GM12875 (cell line): Measurements from ENCODE around the gene VWC2.

Experiments
- H3K4me3 ChIP-seq: one replicate; pipeline ENCODE4 v1.5.1; 2011; ENCODE audit warnings: low read depth, low read length, control low read depth
- TF ChIP-seq, protein P1 (sequence below): IDR thresholded peaks from 2 replicates; pipeline ENCODE4 v1.5.1; 2011; ENCODE audit warnings: low read depth, mild to moderate bottlenecking, control low read depth, inconsistent platforms, low read length, moderate library complexity, borderline replicate concordance; ENCODE audit not compliant: insufficient read depth

VWC2 gene

DNA sequence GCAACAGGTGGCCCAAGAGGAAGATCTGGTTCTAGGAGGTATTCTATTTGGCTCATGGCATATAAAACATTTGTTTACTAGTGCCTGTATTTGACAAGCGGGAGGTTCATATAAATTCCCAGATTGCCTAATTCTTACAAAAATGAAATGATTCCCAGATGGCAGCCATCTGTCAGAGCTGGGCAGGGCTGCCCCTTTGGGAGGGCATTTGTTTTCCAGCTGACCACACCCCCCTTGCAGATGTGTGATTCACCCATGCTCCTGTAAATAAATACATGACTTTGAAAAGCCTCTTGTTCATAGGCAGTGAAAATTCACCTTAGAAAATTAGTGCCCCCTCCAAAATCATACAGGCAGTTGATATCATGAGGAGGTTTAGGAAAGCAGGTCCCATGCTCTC, 8.6 kb downstream of the VWC2 start:
- H3K4me3 ChIP-seq: no peak overlapping the region
- TF ChIP-seq, protein P1, sequence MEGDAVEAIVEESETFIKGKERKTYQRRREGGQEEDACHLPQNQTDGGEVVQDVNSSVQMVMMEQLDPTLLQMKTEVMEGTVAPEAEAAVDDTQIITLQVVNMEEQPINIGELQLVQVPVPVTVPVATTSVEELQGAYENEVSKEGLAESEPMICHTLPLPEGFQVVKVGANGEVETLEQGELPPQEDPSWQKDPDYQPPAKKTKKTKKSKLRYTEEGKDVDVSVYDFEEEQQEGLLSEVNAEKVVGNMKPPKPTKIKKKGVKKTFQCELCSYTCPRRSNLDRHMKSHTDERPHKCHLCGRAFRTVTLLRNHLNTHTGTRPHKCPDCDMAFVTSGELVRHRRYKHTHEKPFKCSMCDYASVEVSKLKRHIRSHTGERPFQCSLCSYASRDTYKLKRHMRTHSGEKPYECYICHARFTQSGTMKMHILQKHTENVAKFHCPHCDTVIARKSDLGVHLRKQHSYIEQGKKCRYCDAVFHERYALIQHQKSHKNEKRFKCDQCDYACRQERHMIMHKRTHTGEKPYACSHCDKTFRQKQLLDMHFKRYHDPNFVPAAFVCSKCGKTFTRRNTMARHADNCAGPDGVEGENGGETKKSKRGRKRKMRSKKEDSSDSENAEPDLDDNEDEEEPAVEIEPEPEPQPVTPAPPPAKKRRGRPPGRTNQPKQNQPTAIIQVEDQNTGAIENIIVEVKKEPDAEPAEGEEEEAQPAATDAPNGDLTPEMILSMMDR: no peak

GRCh38 chr7:49783446-49783845, 10.0 kb downstream of the VWC2 start:
- no peak overlapping the region for H3K4me3 ChIP-seq
- TF ChIP-seq, protein P1: no peak

DNA sequence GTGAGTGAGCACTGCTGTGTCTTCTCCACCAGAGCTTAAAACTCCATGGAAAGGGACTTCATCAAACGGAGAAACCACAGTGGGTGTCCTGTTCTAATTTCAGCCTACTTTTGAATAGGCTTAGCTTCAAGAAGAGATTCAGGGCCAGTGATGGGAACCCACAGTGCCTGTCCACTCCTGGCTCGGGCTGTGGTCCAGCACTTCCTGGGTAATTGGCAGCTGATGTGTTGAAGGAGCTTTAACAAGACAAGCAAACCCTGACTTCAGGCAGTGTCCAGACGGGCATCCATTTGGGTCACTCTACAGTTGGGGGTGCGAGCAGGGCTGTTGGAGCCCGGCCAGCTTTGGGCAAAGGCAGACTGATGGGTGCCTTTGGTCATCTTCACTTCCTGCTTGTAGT, 14.5 kb downstream of the VWC2 start:
- no peak overlapping the region for H3K4me3 ChIP-seq
- TF ChIP-seq, protein P1: no peak

GRCh38 chr7:49788455-49789059, 15.1 kb downstream of the VWC2 start:
- TF ChIP-seq, protein P1: no peak
- no peak overlapping the region for H3K4me3 ChIP-seq

- TF ChIP-seq, protein P1: no peak
- no peak overlapping the region for H3K4me3 ChIP-seq
These were observed 16.3 kb downstream of the VWC2 start for GRCh38 chr7:49789736-49790135.

DNA sequence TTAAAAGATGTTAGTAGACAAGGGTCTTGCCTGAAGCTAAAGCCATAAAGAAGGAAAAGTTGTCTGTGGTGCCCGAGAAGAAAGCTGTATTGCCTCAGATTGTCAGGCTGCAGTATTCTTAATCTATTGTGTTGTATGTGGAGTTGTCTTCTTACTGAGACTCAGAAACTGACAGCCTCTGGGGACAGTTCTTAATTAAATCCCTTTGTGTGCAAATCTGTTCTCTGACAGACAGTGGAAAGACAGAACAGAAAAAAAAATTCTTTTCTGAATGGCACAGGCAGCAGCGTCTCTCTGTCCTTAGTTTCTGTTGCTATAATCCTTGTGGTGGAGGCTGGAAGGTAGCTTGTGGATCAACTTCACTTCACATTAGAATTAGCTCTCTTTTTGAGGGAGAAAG, 16.8 kb downstream of the VWC2 start:
- no peak overlapping the region for H3K4me3 ChIP-seq
- TF ChIP-seq, protein P1: no peak

DNA sequence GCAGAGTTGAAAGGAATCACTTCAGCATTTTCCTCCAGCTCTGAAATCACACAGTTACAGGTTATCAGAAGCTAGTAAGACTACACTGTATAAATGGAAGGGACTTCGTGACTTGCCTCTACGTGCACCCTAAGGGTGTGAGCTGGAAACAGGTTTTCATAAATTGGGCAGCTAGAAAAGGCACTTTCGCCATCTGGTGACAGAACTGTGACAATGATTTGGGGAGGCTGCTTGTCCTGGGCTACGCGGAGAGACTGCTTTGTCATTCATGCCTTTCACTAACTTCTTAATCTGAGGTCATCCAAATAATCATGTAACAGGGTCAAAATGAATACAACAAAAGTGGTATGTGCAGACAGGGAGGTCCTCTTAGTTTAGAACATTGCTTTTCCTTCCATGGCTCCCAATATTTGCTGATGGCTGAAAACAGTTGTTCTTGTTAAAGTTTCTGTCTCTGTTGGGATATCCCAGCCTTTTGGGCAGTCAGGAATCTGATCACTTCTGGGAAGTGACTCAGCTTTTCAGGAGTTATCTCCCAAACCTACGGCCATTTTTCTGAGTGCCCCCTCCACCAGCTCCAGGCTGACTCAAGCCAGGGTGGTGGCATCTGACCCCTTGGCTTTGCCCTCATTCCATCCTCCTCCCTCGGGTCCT, 17.8 kb downstream of the VWC2 start:
- TF ChIP-seq, protein P1: peak; percentile 52; the same call in 1 of the 2 replicates
- H3K4me3 ChIP-seq: no peak overlapping the region
